OCI-LY1 (cell line): ENCODE data around the gene RNF20.

Experiments
- EZH2 ChIP-seq: fragments of 200-600 bp; sonication (generic), shearing (Covaris generic); IDR thresholded peaks from 2 replicates; pipeline ENCODE4 v1.8.0; 2017; ENCODE audit warnings: borderline replicate concordance, mixed run types, mild to moderate bottlenecking, antibody characterized with exemption, low read length, moderate library complexity, mixed read lengths
- TF ChIP-seq, protein P1 (sequence below): fragments of 200-600 bp; sonication (generic), shearing (Covaris generic); IDR thresholded peaks from 2 replicates; pipeline ENCODE4 v1.5.1; 2017; ENCODE audit warnings: mild to moderate bottlenecking, antibody characterized with exemption, low read length, moderate library complexity, mixed read lengths

DNA sequence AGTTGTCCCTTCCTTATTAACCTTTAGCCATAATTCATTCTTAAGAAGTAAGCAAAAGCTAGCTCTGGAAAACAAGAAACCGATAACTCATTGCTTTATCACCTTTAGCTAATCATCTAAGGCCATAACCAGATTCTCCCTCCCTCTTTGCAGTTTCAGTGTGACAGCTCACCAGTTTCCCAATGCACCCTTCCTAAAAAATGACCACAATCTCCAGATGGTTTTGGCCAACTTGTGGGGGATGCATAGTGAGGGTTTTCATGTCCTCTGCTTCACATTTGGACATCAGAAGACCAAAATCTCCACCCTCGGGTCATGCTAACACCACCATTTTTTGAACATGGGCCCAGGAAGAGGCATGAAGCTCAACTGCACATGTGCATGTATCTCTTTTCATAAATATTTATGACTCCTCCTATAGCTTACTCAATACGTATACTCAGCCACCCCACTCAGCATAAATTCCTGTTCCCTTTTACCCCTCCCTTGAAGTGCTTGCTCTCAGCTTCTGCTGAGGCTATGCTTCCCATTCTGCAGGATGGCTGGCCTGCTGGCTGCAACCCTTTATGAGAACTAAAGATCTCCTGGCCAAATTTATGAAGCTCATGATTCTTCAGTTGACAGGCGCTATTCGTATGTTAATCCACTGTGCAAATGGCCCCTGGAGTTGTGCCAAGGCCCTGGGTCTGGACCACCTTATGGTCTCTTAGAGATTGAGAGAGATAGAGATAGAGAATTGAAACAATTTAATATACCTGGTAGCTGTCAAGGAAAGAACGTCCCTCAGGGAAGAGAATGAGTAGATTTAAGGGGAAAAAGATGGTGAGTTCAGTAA, 46.3 kb downstream of the RNF20 start:
- TF ChIP-seq EZH2: no peak
- TF ChIP-seq, protein P1, sequence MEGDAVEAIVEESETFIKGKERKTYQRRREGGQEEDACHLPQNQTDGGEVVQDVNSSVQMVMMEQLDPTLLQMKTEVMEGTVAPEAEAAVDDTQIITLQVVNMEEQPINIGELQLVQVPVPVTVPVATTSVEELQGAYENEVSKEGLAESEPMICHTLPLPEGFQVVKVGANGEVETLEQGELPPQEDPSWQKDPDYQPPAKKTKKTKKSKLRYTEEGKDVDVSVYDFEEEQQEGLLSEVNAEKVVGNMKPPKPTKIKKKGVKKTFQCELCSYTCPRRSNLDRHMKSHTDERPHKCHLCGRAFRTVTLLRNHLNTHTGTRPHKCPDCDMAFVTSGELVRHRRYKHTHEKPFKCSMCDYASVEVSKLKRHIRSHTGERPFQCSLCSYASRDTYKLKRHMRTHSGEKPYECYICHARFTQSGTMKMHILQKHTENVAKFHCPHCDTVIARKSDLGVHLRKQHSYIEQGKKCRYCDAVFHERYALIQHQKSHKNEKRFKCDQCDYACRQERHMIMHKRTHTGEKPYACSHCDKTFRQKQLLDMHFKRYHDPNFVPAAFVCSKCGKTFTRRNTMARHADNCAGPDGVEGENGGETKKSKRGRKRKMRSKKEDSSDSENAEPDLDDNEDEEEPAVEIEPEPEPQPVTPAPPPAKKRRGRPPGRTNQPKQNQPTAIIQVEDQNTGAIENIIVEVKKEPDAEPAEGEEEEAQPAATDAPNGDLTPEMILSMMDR: no peak
